CD4-positive, alpha-beta T cell (primary cell): Measurements from ENCODE around the gene SSBP3. TPM values are rescaled to one million over a fixed set of nuclear protein-coding genes. Genes with fewer than 3 reads are reported as not detected.

Experiments used
- ATAC-seq: fragments of 200-7000 bp; cut with Tn5 transposase; one replicate; pipeline ENCODE4 v1.10.0; 2022; ENCODE audit warnings: mild to moderate bottlenecking; ENCODE audit not compliant: poor library complexity
- CTCF ChIA-PET: fragments of 350-600 bp; sonication (Branson Sonifier 250); formaldehyde crosslinking; loops from one replicate; lab custom pipeline; 2021; ENCODE audit warnings: antibody characterized with exemption, inconsistent platforms; lab: Charles Lee
- POLR2A ChIA-PET: fragments of 350-600 bp; sonication (Branson Sonifier 250); formaldehyde crosslinking; loops from one replicate; lab custom pipeline; 2021; ENCODE audit warnings: antibody characterized with exemption, inconsistent platforms; lab: Charles Lee
- DNase-seq, 14 experiments: peaks; one replicate each; pipeline ENCODE4 v3.0.0-alpha.2; 2013 to 2020; ENCODE audit warnings: mixed read lengths in 2 of 14
- H3K27ac ChIP-seq, 2 donors: one replicate each; pipeline versions ENCODE4 v1.5.1 to v1.7.0; 2013; ENCODE audit warnings: low read length in 2 of 2, low read depth in 1 of 2, mild to moderate bottlenecking in 1 of 2
- H3K27me3 ChIP-seq, 2 experiments: 1 replicate in 1 of 2; 2 replicates in 1 of 2; pipeline versions ENCODE4 v1.6.1 to v1.7.0; 2013; ENCODE audit warnings: low read length in 2 of 2, control low read depth in 1 of 2, mild to moderate bottlenecking in 1 of 2, moderate library complexity in 1 of 2; ENCODE audit not compliant: insufficient read depth in 2 of 2, control insufficient read depth in 1 of 2
- H3K36me3 ChIP-seq: one replicate; pipeline ENCODE4 v1.6.1; 2013; ENCODE audit warnings: low read length, control low read depth; ENCODE audit not compliant: insufficient read depth
- H3K4me1 ChIP-seq: one replicate; pipeline ENCODE4 v1.6.1; 2013; ENCODE audit warnings: low read length, control low read depth; ENCODE audit not compliant: insufficient read depth
- H3K4me3 ChIP-seq: one replicate; pipeline ENCODE4 v1.5.1; 2013; ENCODE audit warnings: mild to moderate bottlenecking, low read length, moderate library complexity
- H3K9me3 ChIP-seq, 2 experiments: 1 replicate in 1 of 2; 2 replicates in 1 of 2; pipeline versions ENCODE4 v1.6.1 to v1.7.0; 2013; ENCODE audit warnings: low read length in 2 of 2, mild to moderate bottlenecking in 2 of 2, control low read depth in 1 of 2, moderate library complexity in 1 of 2; ENCODE audit not compliant: control insufficient read depth in 1 of 2, insufficient read depth in 1 of 2
- H3K27ac Mint-ChIP-seq: one replicate; pipeline ENCODE4 v1.8.0; 2020; ENCODE audit warnings: mixed read lengths
- H3K27me3 Mint-ChIP-seq: one replicate; pipeline ENCODE4 v1.8.0; 2021; ENCODE audit warnings: mixed read lengths
- H3K36me3 Mint-ChIP-seq: one replicate; pipeline ENCODE4 v1.8.0; 2021; ENCODE audit warnings: low read depth, mixed read lengths
- H3K4me1 Mint-ChIP-seq: one replicate; pipeline ENCODE4 v1.8.0; 2021; ENCODE audit warnings: low read depth, mixed read lengths
- H3K4me3 Mint-ChIP-seq: one replicate; pipeline ENCODE4 v1.8.0; 2020; ENCODE audit warnings: mild to moderate bottlenecking, mixed read lengths
- H3K9me3 Mint-ChIP-seq: one replicate; pipeline ENCODE4 v1.8.0; 2020; ENCODE audit warnings: mixed read lengths
- intact Hi-C, 2 experiments: fragments of 100-400 bp; cut with DNase I in 1 of 2; cut with micrococcal nuclease in 1 of 2; formaldehyde crosslinking; loops; one replicate each; pipeline versions ENCODE4 v1.15.1 to v1.9.0; 2023 to 2025; cut with DNase I, micrococcal nuclease
- total RNA-seq, 174 experiments: library from RNA in 2 of 174; stranded (reverse) in 2 of 174; gene quantifications; one replicate each; pipeline ENCODE4 v1.2.3 and lab custom pipeline; 2021 to 2026
- TF ChIP-seq, protein P1 (sequence below): fragments of 200-600 bp; IDR thresholded peaks from one replicate; pipeline ENCODE4 v1.8.0; 2022; ENCODE audit warnings: antibody characterized with exemption, mild to moderate bottlenecking

The SSBP3 gene
- total RNA-seq, 2 experiments from 2014 or later, result 50.6 to 52.4 TPM

DNA sequence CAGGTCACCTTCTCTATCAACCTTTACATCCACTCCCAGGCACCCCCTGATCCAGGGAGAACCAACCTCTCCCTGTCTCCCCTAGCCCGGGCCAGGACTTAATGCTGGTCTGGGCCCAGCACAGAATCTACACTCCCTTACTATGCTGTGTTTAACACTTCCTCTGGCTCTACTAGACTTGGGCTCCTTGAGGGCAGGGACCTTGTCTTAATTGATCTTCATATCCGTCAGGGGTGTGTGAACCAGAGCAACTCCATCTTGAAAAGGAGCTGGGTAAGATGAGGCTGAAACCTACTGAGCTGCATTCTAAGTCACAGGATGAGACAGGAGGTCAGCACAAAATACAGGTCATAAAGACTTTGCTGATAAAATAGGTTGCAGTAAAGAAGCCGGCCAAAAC is 98.9 kb downstream of the SSBP3 start:
- ChIA-PET POLR2A (no interaction called here), CTCF (no interaction called here)
- intact Hi-C loops, result no loop called here
- H3K9me3 ChIP-seq, result no peaks in the 10 kb centered on the region
- peaks cover 5% of the 10 kb centered on the region for H3K36me3 ChIP-seq
- H3K4me3 ChIP-seq, result no peak overlapping the region
- no peaks in the 10 kb centered on the region for H3K9me3 Mint-ChIP-seq
- no peaks in the 10 kb centered on the region for H3K27me3 ChIP-seq
- peaks cover 76% of the 10 kb centered on the region for H3K4me1 Mint-ChIP-seq
- DNase-seq, result no peak
- TF ChIP-seq, protein P1, sequence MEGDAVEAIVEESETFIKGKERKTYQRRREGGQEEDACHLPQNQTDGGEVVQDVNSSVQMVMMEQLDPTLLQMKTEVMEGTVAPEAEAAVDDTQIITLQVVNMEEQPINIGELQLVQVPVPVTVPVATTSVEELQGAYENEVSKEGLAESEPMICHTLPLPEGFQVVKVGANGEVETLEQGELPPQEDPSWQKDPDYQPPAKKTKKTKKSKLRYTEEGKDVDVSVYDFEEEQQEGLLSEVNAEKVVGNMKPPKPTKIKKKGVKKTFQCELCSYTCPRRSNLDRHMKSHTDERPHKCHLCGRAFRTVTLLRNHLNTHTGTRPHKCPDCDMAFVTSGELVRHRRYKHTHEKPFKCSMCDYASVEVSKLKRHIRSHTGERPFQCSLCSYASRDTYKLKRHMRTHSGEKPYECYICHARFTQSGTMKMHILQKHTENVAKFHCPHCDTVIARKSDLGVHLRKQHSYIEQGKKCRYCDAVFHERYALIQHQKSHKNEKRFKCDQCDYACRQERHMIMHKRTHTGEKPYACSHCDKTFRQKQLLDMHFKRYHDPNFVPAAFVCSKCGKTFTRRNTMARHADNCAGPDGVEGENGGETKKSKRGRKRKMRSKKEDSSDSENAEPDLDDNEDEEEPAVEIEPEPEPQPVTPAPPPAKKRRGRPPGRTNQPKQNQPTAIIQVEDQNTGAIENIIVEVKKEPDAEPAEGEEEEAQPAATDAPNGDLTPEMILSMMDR, result no peak
- H3K27ac ChIP-seq, result no peak overlapping the region
- H3K4me1 ChIP-seq, result peaks cover 67% of the 10 kb centered on the region
- H3K36me3 Mint-ChIP-seq, result no peaks in the 10 kb centered on the region
- no peak overlapping the region for H3K27ac Mint-ChIP-seq
- no peak for ATAC-seq
- H3K27me3 Mint-ChIP-seq, result no peaks in the 10 kb centered on the region
- H3K4me3 Mint-ChIP-seq, result no peak overlapping the region

DNA sequence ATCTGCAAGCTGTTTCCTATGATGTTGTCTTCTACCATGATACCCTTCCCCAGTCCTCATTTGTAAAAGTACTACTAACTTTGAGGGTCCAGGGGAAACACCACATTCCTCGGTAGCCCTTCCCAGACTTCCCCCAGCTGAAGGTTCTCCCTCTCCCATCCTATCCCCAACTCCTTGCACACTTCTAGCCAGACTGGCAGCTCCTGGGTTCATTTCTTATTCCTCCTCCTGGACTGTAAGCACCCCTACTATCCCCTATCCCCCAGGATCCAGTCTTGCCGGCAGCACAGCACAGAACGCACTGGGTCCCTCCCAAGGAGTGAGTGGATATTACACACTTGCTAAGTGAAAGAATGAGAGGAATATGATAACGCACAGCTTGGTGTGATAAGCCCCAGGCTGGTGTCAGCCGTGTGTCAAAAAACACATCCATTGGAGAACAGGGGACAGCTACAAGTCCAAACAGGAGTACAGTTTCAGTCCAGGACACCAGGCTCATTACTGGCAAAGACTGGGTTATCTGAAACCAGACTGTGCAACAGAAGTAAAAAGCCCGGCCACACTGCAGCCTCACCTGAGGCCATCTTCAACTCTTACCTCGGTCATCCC is 100.2 kb downstream of the SSBP3 start:
- ChIA-PET CTCF (no interaction called here), POLR2A (interaction anchor here (1.0 to 1.3 kb wide), 2 partner anchors 19 to 20 kb away, joined by 3 to 7 read pairs; no protein-coding TSS in a partner anchor)
- intact Hi-C loops, result no loop called here
- H3K4me3 Mint-ChIP-seq, result no peak overlapping the region
- H3K27me3 Mint-ChIP-seq, result no peaks in the 10 kb centered on the region
- no peak overlapping the region for H3K27ac ChIP-seq
- no peak overlapping the region for H3K27ac Mint-ChIP-seq
- H3K27me3 ChIP-seq, result no peaks in the 10 kb centered on the region
- H3K9me3 ChIP-seq, result no peaks in the 10 kb centered on the region
- ATAC-seq (no peak), DNase-seq (no peak)
- H3K4me1 Mint-ChIP-seq, result peaks cover 75% of the 10 kb centered on the region
- peaks cover 5% of the 10 kb centered on the region for H3K36me3 ChIP-seq
- H3K36me3 Mint-ChIP-seq, result no peaks in the 10 kb centered on the region
- peaks cover 71% of the 10 kb centered on the region for H3K4me1 ChIP-seq
- H3K9me3 Mint-ChIP-seq, result no peaks in the 10 kb centered on the region
- TF ChIP-seq, protein P1, result no peak
- no peak overlapping the region for H3K4me3 ChIP-seq

DNA sequence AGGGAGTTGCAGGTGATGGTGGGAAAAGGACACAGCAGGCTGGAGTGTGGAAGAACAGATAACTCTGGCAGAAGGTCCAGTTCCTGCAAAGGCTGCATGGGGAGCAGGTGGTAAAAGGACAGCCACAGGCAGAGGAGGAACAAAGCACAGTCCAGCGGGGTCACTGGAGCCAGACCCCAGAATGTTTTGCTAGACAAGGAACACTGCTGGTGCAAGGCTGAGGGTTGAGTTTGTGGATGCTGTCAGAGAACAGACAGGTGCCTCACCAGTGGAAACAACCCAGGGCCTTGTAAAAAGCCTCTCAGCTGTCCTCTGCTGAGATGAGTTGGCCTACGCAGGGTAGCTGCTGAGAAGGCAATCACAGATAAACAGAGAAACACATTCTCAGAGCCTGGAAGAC is 101.7 kb downstream of the SSBP3 start:
- peaks cover 71% of the 10 kb centered on the region for H3K4me1 ChIP-seq
- ATAC-seq (no peak), DNase-seq (no peak)
- H3K27me3 Mint-ChIP-seq, result no peaks in the 10 kb centered on the region
- H3K27ac ChIP-seq, result no peak overlapping the region
- H3K36me3 Mint-ChIP-seq, result no peaks in the 10 kb centered on the region
- no peak overlapping the region for H3K27ac Mint-ChIP-seq
- H3K4me1 Mint-ChIP-seq, result peaks cover 75% of the 10 kb centered on the region
- H3K9me3 ChIP-seq, result no peaks in the 10 kb centered on the region
- ChIA-PET CTCF (no interaction called here), POLR2A (interaction anchor here (1.0 kb wide), 1 partner anchor 16 kb away, joined by 4 read pairs; no protein-coding TSS in a partner anchor)
- H3K36me3 ChIP-seq, result peaks cover 5% of the 10 kb centered on the region
- H3K4me3 Mint-ChIP-seq, result no peak overlapping the region
- TF ChIP-seq, protein P1, result no peak
- intact Hi-C loops, result no loop called here
- no peak overlapping the region for H3K4me3 ChIP-seq
- H3K27me3 ChIP-seq, result no peaks in the 10 kb centered on the region
- H3K9me3 Mint-ChIP-seq, result no peaks in the 10 kb centered on the region
